Hematopoietic multipotent progenitor cell treated with erythropoietin and hydrocortisone succinate and interleukin-3 and kit ligand, for 8 days (in vitro differentiated cells): Measurements from ENCODE around the gene PDYN.

Source experiments
- DNase-seq: peaks from one replicate; pipeline ENCODE4 v3.0.0-alpha.2; 2015

The PDYN gene

GRCh38 chr20:1949347-1950100 lies 44.3 kb downstream of the PDYN start:
- DNase-seq, result no peak

GRCh38 chr20:1947535-1947846 lies 46.4 kb downstream of the PDYN start:
- no peak for DNase-seq

- DNase-seq, result no peak
Observed at GRCh38 chr20:1946762-1947534, 46.9 kb downstream of the PDYN start.

GRCh38 chr20:1946442-1946761 lies 47.5 kb downstream of the PDYN start:
- peak; percentile 11 for DNase-seq

GRCh38 chr20:1945660-1946059 lies 48.2 kb downstream of the PDYN start:
- DNase-seq, result no peak

- peak; percentile 30 for DNase-seq
Observed at GRCh38 chr20:1945134-1945618, 48.7 kb downstream of the PDYN start.

- DNase-seq, result no peak
Observed at GRCh38 chr20:1944345-1945091, 49.3 kb downstream of the PDYN start.

GRCh38 chr20:1943275-1944002 lies 50.4 kb downstream of the PDYN start:
- DNase-seq, result no peak

- DNase-seq, result no peak
Observed at GRCh38 chr20:1942486-1943274, 51.2 kb downstream of the PDYN start.

- DNase-seq, result no peak
Observed at GRCh38 chr20:1942061-1942460, 51.8 kb downstream of the PDYN start.

- DNase-seq, result no peak
Observed at GRCh38 chr20:1941226-1941625, 52.6 kb downstream of the PDYN start.

- DNase-seq, result no peak
Observed at GRCh38 chr20:1940581-1940980, 53.3 kb downstream of the PDYN start.

GRCh38 chr20:1939270-1939595 lies 54.6 kb downstream of the PDYN start:
- no peak for DNase-seq

GRCh38 chr20:1938464-1939269 lies 55.2 kb downstream of the PDYN start:
- no peak for DNase-seq

- DNase-seq, result no peak
Observed at GRCh38 chr20:1937316-1937976, 56.4 kb downstream of the PDYN start.

- DNase-seq, result no peak
Observed at GRCh38 chr20:1935696-1936366, 58.0 kb downstream of the PDYN start.

- DNase-seq, result no peak
Observed at GRCh38 chr20:1934721-1935573, 58.9 kb downstream of the PDYN start.

GRCh38 chr20:1934156-1934555 lies 59.7 kb downstream of the PDYN start:
- no peak for DNase-seq

- no peak for DNase-seq
Observed at GRCh38 chr20:1933465-1933870, 60.4 kb downstream of the PDYN start.
